ENCODE results near the gene SLCO1B1.

SLCO1B1 gene

DNA sequence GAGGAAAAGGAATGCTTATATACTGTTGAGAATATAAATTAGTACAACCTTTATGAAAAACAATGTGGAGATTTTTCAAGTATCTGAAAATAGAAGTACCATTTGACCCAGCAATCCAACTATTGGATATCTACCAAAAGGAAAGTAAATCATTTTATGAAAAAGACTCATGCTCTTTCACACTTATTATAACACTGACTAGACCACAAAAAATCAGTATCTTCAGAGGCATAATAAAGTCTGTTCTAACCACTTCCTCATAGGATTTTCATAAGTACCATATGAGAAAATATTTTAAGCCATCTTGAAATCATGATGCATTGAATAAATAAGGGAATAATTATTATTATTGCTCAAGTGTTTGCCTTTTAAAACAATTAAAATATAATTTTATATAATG is 90.8 kb downstream of the SLCO1B1 start:
- no peak overlapping the region for H3K27ac ChIP-seq
- TF ChIP-seq, protein P1, sequence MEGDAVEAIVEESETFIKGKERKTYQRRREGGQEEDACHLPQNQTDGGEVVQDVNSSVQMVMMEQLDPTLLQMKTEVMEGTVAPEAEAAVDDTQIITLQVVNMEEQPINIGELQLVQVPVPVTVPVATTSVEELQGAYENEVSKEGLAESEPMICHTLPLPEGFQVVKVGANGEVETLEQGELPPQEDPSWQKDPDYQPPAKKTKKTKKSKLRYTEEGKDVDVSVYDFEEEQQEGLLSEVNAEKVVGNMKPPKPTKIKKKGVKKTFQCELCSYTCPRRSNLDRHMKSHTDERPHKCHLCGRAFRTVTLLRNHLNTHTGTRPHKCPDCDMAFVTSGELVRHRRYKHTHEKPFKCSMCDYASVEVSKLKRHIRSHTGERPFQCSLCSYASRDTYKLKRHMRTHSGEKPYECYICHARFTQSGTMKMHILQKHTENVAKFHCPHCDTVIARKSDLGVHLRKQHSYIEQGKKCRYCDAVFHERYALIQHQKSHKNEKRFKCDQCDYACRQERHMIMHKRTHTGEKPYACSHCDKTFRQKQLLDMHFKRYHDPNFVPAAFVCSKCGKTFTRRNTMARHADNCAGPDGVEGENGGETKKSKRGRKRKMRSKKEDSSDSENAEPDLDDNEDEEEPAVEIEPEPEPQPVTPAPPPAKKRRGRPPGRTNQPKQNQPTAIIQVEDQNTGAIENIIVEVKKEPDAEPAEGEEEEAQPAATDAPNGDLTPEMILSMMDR (IDR thresholded peaks at IDR 0.05), result no peak
- TF ChIP-seq ZFX (IDR thresholded peaks at IDR 0.05; ENCODE audit: borderline replicate concordance), result no peak

DNA sequence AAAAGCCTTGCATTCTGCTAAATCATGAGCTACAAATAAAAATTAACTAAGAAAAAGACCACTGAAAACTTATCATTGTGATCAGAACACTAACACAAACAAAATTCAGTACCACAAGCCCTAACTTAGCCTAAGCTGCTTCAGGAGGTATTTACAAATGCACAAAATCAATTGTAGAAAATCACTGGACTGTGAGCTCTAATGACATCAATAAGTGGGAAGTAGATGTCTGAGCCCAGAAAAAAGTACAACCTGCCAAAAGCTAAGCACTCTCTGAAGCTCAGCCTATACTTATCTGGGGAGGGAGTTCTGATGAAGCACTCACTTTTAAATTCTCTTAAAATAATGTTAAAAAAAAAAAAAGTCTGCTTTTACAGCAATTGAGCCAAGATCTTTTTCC is 92.9 kb downstream of the SLCO1B1 start:
- H3K27ac ChIP-seq, result no peak overlapping the region
- TF ChIP-seq ZFX (IDR thresholded peaks at IDR 0.05; ENCODE audit: borderline replicate concordance), result no peak
- TF ChIP-seq, protein P1 (IDR thresholded peaks at IDR 0.05), result no peak

DNA sequence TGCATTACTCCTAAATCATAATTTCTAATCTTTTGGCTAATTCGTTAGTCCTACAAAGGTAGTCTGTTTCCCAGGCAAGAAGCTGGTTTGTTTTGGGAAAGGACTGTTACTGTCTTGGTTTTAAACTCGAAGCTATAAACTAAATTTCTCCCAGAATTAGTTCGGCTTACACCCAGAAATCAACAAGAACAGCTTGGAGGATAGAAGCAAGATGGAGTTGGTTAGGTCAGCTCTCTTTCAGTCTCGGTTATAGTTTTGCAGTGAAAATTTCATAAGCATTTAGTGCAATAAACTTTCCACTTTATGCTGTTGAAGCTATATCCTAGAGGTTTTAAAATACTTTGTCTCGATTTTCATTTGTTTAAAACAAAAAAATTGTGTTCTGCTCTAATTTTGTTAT is 103.4 kb downstream of the SLCO1B1 start:
- no peak overlapping the region for H3K27ac ChIP-seq
- TF ChIP-seq ZFX (IDR thresholded peaks at IDR 0.05; ENCODE audit: borderline replicate concordance), result no peak
- TF ChIP-seq, protein P1 (IDR thresholded peaks at IDR 0.05), result no peak

DNA sequence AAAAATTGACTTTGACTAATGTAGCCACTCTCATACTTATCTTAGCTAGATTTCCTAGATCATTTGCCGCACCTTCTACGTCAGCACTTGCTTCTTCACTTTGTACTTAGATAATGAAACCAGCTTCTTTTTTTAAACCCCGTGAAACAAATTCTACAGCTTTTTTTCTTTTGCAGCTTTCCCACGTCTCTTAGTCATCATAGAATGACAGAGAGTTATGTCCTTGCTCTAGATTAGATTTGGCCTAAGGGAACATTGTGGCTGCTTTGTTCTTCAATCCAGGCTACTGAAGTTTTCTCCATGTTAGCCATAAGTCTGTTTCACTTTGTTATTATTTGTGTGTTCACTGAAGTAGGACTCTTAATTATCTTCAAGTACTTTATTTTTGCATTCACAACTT is 108.9 kb downstream of the SLCO1B1 start:
- H3K27ac ChIP-seq, result no peak overlapping the region
- no peak for TF ChIP-seq ZFX (IDR thresholded peaks at IDR 0.05; ENCODE audit: borderline replicate concordance)

DNA sequence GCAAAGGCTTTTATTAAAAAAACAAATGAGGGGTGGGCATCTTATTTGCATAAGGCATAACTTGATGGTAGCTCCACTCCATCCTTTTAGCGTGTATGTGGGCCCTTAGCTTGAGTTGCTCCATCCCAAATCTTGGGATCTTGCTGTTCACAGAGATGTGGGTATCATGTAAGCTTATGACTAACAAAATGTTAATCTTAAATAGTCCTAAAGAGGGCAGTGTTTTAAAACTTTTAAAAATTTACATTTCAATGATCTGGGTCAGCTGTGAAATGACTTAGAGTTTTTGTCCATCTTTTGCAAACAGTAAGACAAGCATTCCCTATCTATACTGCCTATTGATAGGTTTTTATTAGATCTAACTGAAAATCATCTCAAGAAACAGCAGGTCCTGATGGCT is 117.7 kb downstream of the SLCO1B1 start:
- TF ChIP-seq, protein P1 (IDR thresholded peaks at IDR 0.05), result peak; percentile 55
- TF ChIP-seq ZFX (IDR thresholded peaks at IDR 0.05; ENCODE audit: borderline replicate concordance), result no peak
- no peak overlapping the region for H3K27ac ChIP-seq

DNA sequence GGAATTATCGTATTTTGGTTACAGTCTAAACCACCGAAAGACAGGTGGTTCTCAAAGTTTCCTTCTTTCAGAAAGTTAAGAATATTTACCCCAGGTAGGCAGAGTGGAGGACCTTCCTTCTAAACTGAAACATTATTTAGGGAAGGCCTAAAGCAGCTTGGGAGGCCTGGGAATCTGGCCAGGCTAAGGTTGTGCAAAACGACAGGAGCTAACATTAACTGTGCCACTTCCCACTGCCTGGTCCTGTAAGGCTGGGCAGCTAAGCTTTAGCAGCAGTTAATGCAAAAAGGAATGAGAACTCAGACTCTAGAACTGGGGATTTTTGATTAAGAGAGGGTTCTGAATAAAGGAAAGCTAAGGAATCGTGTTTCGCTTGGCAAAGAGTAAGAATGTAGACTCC is 121.1 kb downstream of the SLCO1B1 start:
- TF ChIP-seq, protein P1 (IDR thresholded peaks at IDR 0.05), result no peak
- TF ChIP-seq ZFX (IDR thresholded peaks at IDR 0.05; ENCODE audit: borderline replicate concordance), result no peak
- H3K27ac ChIP-seq, result no peak overlapping the region

DNA sequence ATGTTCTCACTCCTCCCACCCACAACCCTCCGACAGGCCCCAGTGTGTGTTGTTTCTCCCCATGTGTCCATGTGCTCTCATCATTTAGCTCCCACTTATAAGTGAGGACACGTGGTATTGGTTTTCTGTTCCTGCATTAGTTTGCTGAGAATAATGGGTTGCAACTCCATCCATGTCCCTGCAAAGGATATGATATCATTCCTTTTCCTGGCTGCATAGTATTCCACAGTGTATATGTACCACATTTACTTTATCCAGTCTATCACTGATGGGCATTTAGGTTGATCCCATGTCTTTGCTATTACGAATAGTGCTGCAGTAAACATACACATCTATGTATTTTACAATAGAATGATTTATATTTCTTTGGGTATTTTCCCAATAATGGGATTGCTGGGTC is 126.2 kb downstream of the SLCO1B1 start:
- H3K27ac ChIP-seq, result no peak overlapping the region
- TF ChIP-seq, protein P1 (IDR thresholded peaks at IDR 0.05), result no peak
- TF ChIP-seq ZFX (IDR thresholded peaks at IDR 0.05; ENCODE audit: borderline replicate concordance), result no peak

DNA sequence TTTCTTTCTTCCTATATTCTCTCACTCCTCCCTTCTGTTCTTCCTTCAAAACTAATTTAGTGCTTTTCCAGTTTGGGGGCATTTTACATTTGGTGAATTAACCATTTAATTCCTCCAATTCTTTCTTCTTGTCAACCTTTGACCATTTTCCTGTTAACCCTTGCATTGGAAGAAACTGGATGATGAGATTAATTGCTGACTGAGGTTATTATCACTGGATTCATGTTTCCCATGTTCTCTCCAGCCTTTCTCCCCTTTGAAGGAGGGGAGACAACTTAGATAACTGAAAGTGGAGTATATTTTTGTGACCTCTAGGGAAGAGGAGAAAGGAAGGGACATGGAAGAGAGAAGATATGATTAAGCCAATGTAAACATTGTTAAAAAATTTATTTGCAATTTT is 133.2 kb downstream of the SLCO1B1 start:
- TF ChIP-seq, protein P1 (IDR thresholded peaks at IDR 0.05), result no peak
- H3K27ac ChIP-seq, result no peak overlapping the region

Data from 22Rv1 (cell line).